HG03135 (cell line): ENCODE results near the gene JMJD8.

Experiments used
- ATAC-seq: cut with Tn5 transposase; IDR thresholded peaks from one replicate; pipeline ENCODE4 v1.9.1; 2021; ENCODE audit warnings: mild to moderate bottlenecking, moderate library complexity; ENCODE audit not compliant: unreplicated experiment

The JMJD8 gene

GRCh38 chr16:710500-711075, 26.5 kb upstream of the JMJD8 start:
- ATAC-seq, result no peak

DNA sequence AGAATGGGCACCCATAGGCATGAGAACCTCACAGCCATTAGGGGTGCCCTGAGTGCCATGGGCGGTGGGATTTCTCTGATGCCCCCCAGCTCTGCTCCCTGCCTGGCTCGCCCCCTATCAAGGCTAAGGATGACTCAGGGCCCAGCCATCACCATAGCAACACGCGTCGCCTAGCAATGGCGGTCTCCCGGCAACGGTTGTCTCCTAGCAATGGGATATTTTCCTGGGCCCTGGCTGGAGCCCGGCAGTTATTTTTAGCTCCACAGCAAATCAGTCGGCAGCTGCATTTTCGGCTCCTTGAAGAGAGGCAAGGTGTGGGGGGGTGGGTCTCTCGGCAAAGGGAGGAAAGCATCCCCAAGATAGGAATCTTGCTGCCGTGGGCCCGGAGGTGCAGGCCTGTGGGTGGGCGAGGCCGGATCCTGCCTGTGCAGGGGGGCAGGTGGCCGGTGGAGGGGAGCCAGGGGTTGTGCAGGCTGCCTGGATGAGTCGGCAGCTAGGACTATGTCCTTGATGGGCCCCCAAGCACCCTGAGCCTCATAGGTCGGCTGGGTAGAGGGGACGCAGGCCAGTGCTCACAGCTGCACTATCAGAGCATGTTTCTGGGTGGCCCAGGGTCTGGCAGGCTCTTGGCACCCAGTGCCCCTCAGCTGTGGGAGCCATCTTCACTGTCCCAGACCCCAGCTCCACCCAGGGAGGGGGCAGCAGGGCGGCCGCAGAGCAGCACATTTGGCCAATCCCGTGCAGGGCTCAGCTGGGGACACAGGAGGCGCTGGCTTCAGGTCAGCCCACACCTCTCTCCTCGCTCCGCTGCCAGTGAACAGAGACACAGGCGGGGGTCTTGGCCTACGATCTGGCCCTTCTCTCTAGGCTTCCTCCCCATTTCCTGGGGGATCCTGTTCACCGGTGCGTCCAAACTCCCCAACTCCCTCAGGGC, 25.7 kb upstream of the JMJD8 start:
- ATAC-seq, result no peak

DNA sequence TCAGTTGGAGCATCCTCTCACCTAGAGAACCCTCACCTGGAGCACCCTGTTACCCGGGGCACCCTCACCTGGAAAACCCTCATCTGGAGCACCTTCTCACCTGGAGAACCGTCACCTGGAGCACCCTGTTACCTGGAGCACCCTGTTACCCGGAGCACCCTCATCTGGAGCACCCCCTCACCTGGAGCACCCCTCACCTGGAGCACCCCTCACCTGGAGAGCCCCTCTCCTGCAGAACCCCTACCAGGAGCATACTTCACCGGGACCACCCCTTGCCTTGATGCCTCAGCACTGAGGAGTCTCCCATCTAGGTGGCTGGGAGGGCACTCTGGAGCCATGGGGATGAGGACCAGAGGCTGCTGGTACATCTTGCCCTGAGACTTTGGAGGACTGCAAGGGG, 24.8 kb upstream of the JMJD8 start:
- no peak for ATAC-seq

DNA sequence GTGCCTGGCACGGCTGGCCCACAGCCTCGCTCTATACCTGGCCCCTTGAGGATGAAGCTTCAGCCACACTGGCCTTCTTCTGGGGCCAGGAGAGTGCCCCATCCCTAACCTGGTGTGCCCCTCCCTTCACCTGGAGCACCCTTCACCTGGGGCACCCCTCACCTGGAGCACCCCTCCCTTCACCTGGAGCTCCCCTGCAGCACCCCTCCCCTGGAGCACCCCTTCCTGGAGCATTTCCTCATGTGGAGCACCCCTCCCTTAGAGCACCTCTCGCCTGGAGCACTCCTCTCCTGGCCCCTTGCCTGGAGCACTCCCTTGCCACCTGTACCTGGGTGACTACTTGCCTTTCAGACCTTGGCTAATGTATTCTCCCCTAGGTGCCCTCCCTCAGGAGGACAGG, 23.9 kb upstream of the JMJD8 start:
- ATAC-seq, result no peak

- no peak for ATAC-seq
Observed at GRCh38 chr16:707062-707538, 23.0 kb upstream of the JMJD8 start.

DNA sequence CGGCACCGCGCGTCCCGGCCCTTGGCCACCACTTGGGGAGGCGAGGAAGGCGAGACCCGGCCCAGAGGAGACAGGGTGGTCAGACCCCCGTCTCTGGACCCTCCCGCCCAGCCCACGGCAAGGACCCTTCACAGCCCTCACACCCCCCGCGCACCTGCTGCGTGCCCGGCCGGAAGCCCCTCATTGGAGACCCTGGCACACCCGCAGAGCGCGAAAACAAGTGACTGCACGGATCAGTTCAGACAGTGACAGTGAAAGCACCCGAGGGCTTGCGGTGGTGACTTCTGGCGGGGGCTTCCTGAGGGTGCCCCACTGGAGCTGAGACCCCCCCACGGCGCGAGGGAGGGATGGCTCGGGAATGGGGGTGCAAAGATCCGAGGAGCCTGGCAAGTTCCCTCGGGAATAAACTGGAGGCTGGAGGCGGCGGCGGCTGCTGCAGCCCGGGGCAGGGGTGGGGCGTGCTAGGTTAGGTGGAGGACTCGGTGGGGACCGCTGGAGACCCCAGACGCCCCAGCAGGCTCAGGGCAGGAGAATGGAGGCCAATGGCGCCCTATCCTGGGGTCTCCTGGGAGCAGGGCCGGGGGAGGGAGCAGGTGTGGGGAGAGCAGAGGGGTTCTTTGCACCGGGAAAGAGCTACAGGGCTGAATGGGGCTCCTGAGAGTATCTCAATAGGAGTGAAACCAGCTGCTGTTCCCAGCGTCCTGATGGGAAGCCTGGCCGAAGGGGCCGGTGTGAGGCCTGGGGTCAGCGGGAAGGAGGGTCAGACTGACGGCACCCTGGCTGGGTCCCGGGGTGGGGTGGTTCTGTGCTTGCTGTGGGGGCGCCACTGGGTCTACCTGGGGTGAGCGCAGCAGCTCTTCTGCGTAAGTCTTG, 22.3 kb upstream of the JMJD8 start:
- no peak for ATAC-seq

GRCh38 chr16:705431-706188, 21.5 kb upstream of the JMJD8 start, which contains the start of gene FBXL16:
FBXL16 (minus strand) TSS chr16:705801; CDS start chr16:697405, 8,396 bp downstream.
- ATAC-seq, result no peak

GRCh38 chr16:704552-705380, 20.6 kb upstream of the JMJD8 start:
- ATAC-seq, result no peak

DNA sequence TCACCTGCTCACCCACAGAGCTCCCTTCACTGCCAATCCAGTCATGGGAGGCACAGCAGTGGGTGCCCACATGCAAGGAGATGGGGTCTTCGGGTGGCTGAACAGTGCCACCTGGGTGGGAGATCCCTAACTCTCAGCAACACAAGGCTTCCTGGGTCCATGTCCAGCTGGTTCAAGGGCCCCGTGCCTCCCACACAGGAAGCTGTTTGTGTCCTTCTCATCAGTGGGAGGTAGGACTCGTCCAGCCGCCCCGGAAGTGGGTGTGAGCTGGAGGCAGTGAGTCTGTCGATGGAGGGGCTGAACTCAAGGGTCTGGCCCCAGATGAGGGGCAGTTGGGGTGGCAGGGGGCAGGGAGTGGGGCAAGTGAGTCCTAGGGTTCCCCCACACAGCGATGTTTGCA, 19.9 kb upstream of the JMJD8 start:
- ATAC-seq, result no peak

- ATAC-seq, result no peak
Observed at GRCh38 chr16:703406-703805, 19.3 kb upstream of the JMJD8 start.

- no peak for ATAC-seq
Observed at GRCh38 chr16:702341-702740, 18.2 kb upstream of the JMJD8 start.

DNA sequence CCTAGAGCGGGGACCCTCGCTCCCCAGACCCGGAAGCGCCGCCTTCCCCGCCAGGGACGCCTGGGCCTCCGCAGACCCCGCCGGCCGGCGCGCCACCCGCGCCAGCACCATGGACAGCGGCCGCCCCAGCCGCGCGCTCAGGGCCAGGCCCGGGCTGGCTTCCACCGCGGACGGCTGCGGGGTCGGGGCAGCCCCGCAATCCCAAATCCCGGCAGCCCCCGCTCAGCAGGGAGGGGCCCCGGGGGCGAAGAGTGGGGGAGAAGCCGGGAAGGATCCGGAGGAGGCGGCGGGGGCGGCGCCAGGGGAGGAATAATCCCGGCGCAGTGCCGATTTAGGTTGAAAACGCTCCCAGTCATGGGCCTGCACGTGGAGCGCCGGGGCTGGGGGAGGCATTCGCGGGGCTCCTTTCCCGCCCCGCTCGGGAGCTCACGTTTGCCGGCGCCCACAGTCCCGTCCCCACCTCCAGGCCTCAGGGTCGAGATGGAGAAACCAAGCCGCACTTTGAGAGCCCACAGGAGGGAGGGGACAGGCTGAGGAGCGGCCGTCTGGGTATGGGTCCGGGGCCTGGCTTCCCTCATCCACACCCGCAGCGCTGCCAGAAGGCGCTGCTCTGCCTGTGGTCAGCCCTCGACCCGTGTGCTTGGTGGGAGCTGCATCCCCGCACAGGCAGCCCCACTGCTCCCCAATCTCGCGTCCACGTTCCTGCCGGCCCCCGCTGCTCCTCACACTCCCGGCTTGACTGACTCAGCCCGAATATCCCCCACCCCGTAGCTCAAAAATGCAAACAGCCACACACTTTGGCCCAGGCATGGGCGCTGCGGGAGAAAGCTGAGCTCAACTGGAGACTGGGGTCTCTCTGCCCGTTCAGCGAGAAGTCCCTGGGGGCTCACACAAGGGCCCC, 16.8 kb upstream of the JMJD8 start:
- ATAC-seq, result no peak

GRCh38 chr16:698911-699671, 15.0 kb upstream of the JMJD8 start:
- ATAC-seq, result no peak

DNA sequence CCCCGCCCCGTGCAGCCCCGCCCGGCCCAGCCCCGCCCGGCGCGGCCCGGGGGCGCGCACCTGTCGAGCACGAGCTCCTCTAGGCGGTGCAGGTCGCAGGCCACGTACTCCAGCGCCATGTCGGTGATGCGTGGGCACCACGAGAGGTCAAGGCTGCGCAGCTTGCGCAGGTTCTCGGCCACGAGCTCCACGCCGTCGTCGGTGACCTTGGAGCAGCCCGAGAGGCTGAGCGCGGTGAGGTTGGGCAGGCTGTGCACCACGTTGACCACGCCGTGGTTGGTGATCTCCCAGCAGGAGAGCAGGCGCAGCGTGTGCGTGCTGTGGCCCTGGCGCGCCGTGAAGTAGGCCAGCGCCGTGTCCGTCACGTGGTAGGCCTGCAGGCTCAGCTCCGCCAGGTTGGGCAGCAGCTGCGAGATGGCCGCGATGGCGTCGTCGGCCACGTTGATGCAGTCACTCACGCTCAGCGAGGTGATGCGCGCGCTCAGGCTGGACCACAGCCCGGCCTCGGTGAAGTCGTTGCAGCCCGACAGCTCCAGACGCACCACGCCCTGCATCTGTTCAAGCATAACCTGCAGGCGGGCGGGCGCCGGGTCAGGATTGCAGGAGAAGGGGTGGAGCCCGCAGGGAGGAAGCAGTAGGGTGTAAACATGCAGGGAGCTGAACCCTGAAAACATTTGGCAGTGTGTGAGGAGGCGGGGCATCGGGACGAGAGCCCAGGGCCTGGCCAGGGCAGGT, 11.4 kb upstream of the JMJD8 start:
- ATAC-seq, result no peak

- ATAC-seq, result no peak
Observed at GRCh38 chr16:694863-695354, 10.8 kb upstream of the JMJD8 start.

- ATAC-seq, result no peak
Observed at GRCh38 chr16:694187-694862, 10.2 kb upstream of the JMJD8 start.
